AG08396 (cell line): ENCODE measurements around the gene SLC25A15.
"Not testable (repeated sequence)": the region's sequence is repeated elsewhere in the genome, so short reads cannot be mapped to it uniquely, and the experiment has no call there.

Source experiments
- DNase-seq: peaks from one replicate; pipeline ENCODE4 v3.0.0; 2012; ENCODE audit warnings: low spot score, mixed read lengths

Gene SLC25A15

DNA sequence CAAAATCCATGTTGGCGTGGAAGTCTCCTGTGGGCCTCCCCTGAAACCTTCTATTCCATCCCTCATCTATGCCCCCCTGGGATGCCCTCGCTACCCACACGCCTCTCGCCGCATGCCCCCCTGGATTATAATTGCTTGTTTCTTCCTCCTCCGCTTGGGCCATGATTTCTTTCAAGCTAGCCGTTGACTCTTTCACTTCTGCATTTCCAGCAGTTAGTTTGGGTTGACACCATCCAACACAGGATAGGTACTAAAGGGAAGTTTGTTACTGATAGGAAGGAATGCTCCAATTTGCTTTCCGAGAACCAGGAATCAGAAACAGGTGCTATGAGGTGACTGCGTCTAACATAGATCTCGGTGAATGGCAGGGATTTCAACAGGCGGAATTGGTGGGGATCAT is 7.7 kb upstream of the SLC25A15 start:
- DNase-seq = no peak

GRCh38 chr13:40782971-40783370 is 6.4 kb upstream of the SLC25A15 start:
- not testable (repeated sequence) for DNase-seq

DNA sequence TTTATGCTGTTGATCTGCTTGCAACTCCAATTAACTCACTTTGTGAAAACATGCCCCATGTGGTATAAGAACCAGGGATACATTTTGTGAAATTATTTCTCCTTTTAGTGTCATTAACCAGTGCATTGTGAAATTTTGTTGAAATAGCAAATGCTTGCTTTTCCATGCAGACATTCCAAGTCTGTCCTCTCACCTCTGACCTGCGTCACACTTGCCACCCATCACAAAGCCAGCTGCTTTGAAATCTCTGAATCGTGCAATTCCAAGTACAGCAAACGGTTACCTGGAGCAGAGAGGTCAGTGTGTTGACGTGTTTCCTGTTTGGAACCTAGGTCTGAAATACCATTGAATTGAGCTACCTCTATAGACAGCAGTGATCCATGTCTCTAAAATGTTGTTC is 4.9 kb upstream of the SLC25A15 start:
- DNase-seq = no peak

- peak; percentile 56 for DNase-seq
These were observed 2.8 kb upstream of the SLC25A15 start for GRCh38 chr13:40786568-40786996.

- DNase-seq = peak; percentile 73
These were observed 2.3 kb upstream of the SLC25A15 start for GRCh38 chr13:40787062-40787461.

GRCh38 chr13:40788540-40789274 is 704 bp upstream of the SLC25A15 start:
- DNase-seq = not testable (repeated sequence)

- no peak for DNase-seq
These were observed 774 bp downstream of the SLC25A15 start for GRCh38 chr13:40790154-40790616.

GRCh38 chr13:40792284-40793051 is 3.1 kb downstream of the SLC25A15 start:
- DNase-seq = no peak

- no peak for DNase-seq
These were observed 3.9 kb downstream of the SLC25A15 start for GRCh38 chr13:40793339-40793738.

DNA sequence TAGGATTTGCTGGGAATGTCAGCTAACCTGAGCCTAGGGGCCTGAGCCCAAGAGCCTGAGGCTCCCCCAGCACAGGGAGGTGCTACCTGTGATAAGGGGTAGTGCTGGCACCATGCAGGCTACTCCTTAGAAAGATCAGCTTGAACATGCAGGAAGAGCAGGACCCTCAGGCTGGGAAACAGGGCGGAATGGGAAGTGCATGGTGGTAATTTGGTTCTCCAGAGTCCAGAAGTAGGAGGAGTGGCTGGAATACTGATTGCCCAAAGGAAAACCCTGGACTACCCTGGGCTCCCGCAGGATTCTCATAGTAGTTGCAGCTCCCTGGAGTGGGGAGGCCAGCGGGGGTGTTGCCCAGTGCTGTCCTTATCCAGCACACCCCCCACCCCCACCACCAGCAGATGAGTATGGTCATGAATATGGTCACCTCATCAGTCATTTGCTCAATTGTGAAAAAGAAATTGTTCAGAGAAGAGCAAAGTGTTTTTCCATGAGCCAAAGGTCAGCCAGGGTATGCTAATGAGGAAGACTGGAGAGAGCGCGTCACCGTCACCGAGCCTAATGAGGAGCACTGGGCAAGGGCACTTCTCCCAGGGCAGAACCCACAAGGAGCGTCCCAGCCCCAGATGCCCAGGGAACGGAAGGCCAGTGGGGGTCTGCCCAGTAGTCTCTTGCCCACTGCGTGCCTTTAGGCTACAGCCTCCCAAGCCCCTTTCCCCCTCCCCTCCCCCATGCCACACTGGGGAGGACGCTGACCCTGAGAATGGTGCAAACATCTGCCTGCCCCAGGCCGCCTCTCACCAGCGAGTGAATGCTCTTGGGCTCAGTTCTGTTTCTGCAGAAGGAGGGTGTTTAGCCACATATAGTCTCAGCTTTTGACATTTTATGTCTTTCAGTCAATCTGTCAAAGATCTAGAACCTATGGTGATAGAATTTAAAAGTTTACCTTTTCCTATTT is 5.3 kb downstream of the SLC25A15 start:
- DNase-seq = no peak

- no peak for DNase-seq
These were observed 7.2 kb downstream of the SLC25A15 start for GRCh38 chr13:40796649-40797048.

DNA sequence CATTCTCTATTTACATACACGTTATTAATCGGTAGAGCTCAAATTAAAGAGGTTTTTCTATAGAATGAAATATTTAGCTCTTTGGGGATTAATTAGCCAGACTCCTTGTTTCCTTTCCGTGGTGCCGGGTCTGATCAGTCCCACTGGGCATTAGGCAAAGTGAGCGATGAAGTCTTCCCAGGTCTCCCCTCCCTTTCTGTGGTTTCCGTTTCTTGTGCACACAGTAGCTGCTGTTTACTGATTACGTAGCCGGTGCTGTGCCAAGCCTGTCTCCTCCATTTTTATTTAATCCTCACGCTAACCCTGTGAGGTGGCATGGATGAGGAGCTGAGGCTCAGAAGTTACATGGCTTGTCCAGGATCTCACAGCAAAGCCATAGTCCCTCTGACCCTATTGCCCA is 9.0 kb downstream of the SLC25A15 start:
- DNase-seq = no peak

DNA sequence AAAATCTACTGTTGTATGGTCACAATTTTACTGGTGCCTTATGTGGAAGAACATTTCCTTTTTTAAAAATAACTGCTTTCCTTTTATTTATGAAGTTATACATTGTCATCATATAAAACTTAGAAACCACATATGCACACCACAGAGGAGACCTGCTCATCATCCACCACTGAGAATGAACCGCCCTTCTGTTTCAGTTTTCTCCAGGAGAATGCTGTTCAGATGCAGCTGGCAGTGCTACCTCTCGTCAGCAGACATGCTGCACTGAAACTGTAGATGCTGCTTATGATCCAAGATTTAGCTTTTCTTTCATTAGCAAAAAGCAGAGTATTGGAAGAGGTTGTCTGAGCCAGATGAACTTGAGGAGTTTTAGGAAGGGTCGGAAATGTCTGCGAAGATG is 10.1 kb downstream of the SLC25A15 start:
- no peak for DNase-seq

GRCh38 chr13:40800559-40800958 is 11.1 kb downstream of the SLC25A15 start:
- DNase-seq = no peak

GRCh38 chr13:40801255-40802217 is 12.1 kb downstream of the SLC25A15 start:
- no peak for DNase-seq

DNA sequence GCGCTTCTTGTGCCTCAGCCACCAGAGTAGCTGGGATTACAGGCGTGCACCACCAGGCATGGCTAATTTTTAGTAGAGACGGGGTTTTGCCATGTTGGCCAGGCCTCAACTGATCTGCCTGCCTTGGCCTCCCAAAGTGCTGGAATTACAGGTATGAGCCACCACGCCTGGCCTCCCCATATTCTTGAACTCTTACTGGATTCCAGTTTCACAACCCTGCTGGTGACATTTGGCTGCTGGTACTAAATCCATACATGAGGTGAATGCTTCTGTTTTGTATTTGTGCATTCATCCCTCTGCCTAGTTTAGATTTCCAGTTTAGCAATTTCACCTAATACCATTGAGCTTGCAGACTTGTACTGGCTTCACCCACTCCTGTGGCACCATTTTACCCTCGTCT is 13.9 kb downstream of the SLC25A15 start:
- no peak for DNase-seq

- no peak for DNase-seq
These were observed 16.8 kb downstream of the SLC25A15 start for GRCh38 chr13:40806241-40806640.

- no peak for DNase-seq
These were observed 20.1 kb downstream of the SLC25A15 start for GRCh38 chr13:40809471-40809870.

DNA sequence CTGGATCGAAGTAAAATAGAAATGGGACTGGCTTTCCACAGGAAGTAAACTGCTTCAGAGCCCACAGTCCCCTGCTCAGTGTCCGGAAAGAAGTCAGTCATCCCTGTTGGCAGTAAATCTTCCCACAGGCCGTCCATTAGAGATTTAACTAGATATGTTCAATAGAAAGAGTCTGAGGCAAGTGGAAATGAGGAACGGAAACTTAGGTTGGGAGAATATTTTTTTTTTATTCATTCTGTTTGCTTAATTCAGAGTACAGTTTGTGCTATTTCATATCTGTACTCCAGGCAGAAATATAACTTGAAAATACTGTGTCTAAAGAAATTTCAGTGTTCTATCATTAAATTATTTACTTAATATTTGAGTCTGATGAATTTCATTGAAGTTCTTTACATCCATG is 22.7 kb downstream of the SLC25A15 start:
- DNase-seq = no peak

DNA sequence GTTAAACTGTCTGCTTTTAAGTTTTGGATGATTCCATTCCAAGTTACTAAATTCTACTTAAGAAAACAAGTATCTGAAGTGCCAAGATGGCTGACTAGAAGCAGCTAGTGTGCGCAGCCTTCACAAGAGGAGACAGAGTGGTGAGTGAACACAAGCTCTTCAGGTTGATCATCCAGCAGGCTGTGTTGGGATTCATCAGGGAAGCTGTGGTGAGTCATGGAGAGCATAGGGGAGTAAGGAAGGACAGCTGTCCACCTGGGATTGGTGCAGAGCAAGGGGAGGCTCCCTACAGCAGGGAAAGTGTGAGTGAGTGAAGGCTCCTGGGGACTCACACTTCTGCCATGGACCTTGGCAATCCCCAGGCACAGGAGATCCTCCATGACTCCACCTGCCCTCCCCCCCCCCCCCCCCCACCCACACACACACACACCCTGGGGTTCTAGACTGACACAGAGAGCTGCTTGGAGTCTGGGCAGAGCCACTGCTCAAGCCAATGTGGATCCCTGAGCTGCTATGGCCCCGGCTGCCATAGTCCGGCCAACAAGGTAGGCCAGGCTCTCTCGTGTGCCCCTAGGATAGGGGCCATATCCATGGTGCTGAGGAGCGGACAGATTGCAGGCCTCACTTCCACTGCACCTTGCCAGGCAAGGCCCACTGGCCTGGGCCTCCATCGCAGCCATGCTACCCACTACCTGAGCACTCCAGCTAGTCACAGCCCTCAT is 23.5 kb downstream of the SLC25A15 start:
- DNase-seq = peak; percentile 33
